IPS-18c (cell line): ENCODE measurements around the gene CCNJ.

ENCODE experiments used
- H3K4me3 ChIP-seq: 2 replicates; pipeline ENCODE4 v1.7.0; 2013; ENCODE audit warnings: low read depth, mild to moderate bottlenecking, low read length, moderate library complexity; ENCODE audit not compliant: insufficient read depth
- H3K9me3 ChIP-seq: one replicate; pipeline ENCODE4 v1.6.1; 2013; ENCODE audit warnings: mild to moderate bottlenecking, low read length, moderate library complexity; ENCODE audit not compliant: control insufficient read depth, insufficient read depth

CCNJ gene

GRCh38 chr10:96096958-96097357, 53.6 kb downstream of the CCNJ start:
- Histone ChIP-seq H3K4me3 (no peak overlapping the region), H3K9me3 (no peaks in the 10 kb centered on the region)

DNA sequence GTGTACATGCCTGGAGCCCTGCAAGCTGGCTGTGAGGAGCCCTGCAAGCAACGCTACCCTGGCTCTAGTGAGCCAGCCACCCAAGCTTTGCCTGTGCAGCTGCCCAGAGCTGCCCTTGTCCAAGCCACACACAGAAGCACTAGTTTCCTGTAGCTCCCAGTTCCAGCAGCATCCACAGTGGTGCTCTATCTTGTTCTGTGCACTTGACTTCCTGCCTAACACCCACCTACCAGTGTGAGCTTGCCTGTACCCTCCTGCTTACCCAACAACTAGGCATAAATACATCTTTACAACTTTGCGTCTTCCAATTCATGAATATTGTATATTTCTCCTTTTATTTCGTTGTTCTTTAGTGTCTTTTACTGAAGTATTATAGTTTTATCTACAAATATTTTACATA, 54.5 kb downstream of the CCNJ start:
- Histone ChIP-seq H3K4me3 (no peak overlapping the region), H3K9me3 (no peaks in the 10 kb centered on the region)

GRCh38 chr10:96107623-96108038, 64.2 kb downstream of the CCNJ start:
- Histone ChIP-seq H3K4me3 (no peak overlapping the region), H3K9me3 (no peaks in the 10 kb centered on the region)
